HEK293 (cell line): ENCODE measurements around the gene RING1.

ENCODE experiments used
- CTCF ChIA-PET: fragments of 350-600 bp; formaldehyde crosslinking; extraction: SDS; loops from one replicate; lab custom pipeline; 2021; ENCODE audit warnings: antibody characterized with exemption; lab: Yijun Ruan, JAX
- POLR2A ChIA-PET: fragments of 300-600 bp; formaldehyde crosslinking; extraction: SDS; loops from one replicate; lab custom pipeline; 2020; ENCODE audit warnings: antibody characterized with exemption, inconsistent platforms; lab: Yijun Ruan, JAX
- H3K27ac ChIP-seq: fragments of 200-500 bp; sonication (Bioruptor generic); 2 replicates; pipeline ENCODE4 v1.5.1; 2014; ENCODE audit warnings: low read depth, low read length, control low read depth, inconsistent platforms; ENCODE audit errors: extremely low read depth
- H3K36me3 ChIP-seq, 2 experiments: fragments of 200-500 bp in 1 of 2; sonication (Bioruptor generic) in 1 of 2; 1 replicate in 1 of 2; 2 replicates in 1 of 2; pipeline ENCODE4 v1.5.1; 2014 to 2017; ENCODE audit warnings: inconsistent platforms in 2 of 2, low read length in 2 of 2; ENCODE audit not compliant: control insufficient read depth in 2 of 2, insufficient read depth in 1 of 2
- H3K4me1 ChIP-seq: fragments of 200-500 bp; sonication (Bioruptor generic); 2 replicates; pipeline ENCODE4 v1.5.1; 2014; ENCODE audit warnings: mild to moderate bottlenecking, low read length, inconsistent platforms; ENCODE audit not compliant: control insufficient read depth, insufficient read depth
- H3K4me3 ChIP-seq: 2 replicates; pipeline ENCODE4 v1.5.1; 2011; ENCODE audit warnings: low read depth, mild to moderate bottlenecking, control low read depth, low read length, moderate library complexity
- H3K9me3 ChIP-seq: fragments of 200-500 bp; sonication (Bioruptor generic); 2 replicates; pipeline ENCODE4 v1.5.1; 2014; ENCODE audit warnings: low read depth, low read length, inconsistent platforms; ENCODE audit not compliant: control insufficient read depth, insufficient read depth
- GLI4 ChIP-seq: fragments of 450-650 bp; formaldehyde crosslinking; IDR thresholded peaks from 2 replicates; pipeline ENCODE4 v1.5.1; 2016; ENCODE audit warnings: missing biosample characterization, missing genetic modification characterization
- GLIS2 ChIP-seq: fragments of 450-650 bp; formaldehyde crosslinking; IDR thresholded peaks from 2 replicates; pipeline ENCODE4 v1.5.1; 2016; ENCODE audit warnings: missing biosample characterization, missing genetic modification characterization
- IKZF3 ChIP-seq: fragments of 450-650 bp; IDR thresholded peaks from 2 replicates; pipeline ENCODE4 v1.5.0; 2018; ENCODE audit warnings: missing biosample characterization, mild to moderate bottlenecking, missing genetic modification characterization, moderate library complexity
- INSM2 ChIP-seq: fragments of 450-650 bp; formaldehyde crosslinking; IDR thresholded peaks from 2 replicates; pipeline ENCODE4 v1.5.1; 2016; ENCODE audit warnings: missing biosample characterization, missing genetic modification characterization
- KLF1 ChIP-seq: fragments of 450-650 bp; formaldehyde crosslinking; IDR thresholded peaks from 2 replicates; pipeline ENCODE4 v1.5.1; 2016; ENCODE audit warnings: missing biosample characterization, missing genetic modification characterization
- MEIS1 ChIP-seq: sonication (generic); formaldehyde crosslinking; IDR thresholded peaks from 2 replicates; pipeline ENCODE4 v1.8.1; 2022; ENCODE audit warnings: missing genetic modification reagents, mild to moderate bottlenecking, borderline replicate concordance
- RBAK ChIP-seq: fragments of 450-650 bp; formaldehyde crosslinking; IDR thresholded peaks from 2 replicates; pipeline ENCODE4 v1.5.1; 2016; ENCODE audit warnings: missing biosample characterization, missing genetic modification characterization
- TRIM28 ChIP-seq: IDR thresholded peaks from 2 replicates; pipeline ENCODE4 v1.6.1; 2011; ENCODE audit warnings: low read length, control low read depth, borderline replicate concordance
- YY2 ChIP-seq: fragments of 450-650 bp; formaldehyde crosslinking; IDR thresholded peaks from 2 replicates; pipeline ENCODE4 v1.5.1; 2016; ENCODE audit warnings: missing biosample characterization, missing genetic modification characterization
- ZBTB17 ChIP-seq: fragments of 450-650 bp; formaldehyde crosslinking; IDR thresholded peaks from 2 replicates; pipeline ENCODE4 v1.5.1; 2016; ENCODE audit warnings: missing biosample characterization, missing genetic modification characterization
- ZEB2 ChIP-seq: fragments of 450-650 bp; formaldehyde crosslinking; IDR thresholded peaks from 2 replicates; pipeline ENCODE4 v1.5.1; 2016; ENCODE audit warnings: missing biosample characterization, missing genetic modification characterization
- ZNF24 ChIP-seq: fragments of 450-650 bp; formaldehyde crosslinking; IDR thresholded peaks from 2 replicates; pipeline ENCODE4 v1.5.1; 2016; ENCODE audit warnings: missing biosample characterization, missing genetic modification characterization
- ZNF26 ChIP-seq: fragments of 450-650 bp; formaldehyde crosslinking; IDR thresholded peaks from 2 replicates; pipeline ENCODE4 v1.5.1; 2016; ENCODE audit warnings: missing biosample characterization, missing genetic modification characterization
- ZNF311 ChIP-seq: fragments of 450-650 bp; formaldehyde crosslinking; IDR thresholded peaks from 2 replicates; pipeline ENCODE4 v1.5.1; 2017; ENCODE audit warnings: missing biosample characterization, missing genetic modification characterization, borderline replicate concordance
- ZNF48 ChIP-seq: fragments of 450-650 bp; formaldehyde crosslinking; IDR thresholded peaks from 2 replicates; pipeline ENCODE4 v1.5.1; 2016; ENCODE audit warnings: missing biosample characterization, missing genetic modification characterization
- ZNF510 ChIP-seq: fragments of 450-650 bp; formaldehyde crosslinking; IDR thresholded peaks from 2 replicates; pipeline ENCODE4 v1.5.1; 2018; ENCODE audit warnings: mild to moderate bottlenecking, missing genetic modification characterization, missing biosample characterization; ENCODE audit not compliant: insufficient replicate concordance
- ZNF518A ChIP-seq: fragments of 450-650 bp; formaldehyde crosslinking; conservative IDR thresholded peaks from 2 replicates; pipeline ENCODE4 v1.5.1; 2016; ENCODE audit warnings: low read depth, missing biosample characterization, missing genetic modification characterization
- ZNF555 ChIP-seq: fragments of 450-650 bp; formaldehyde crosslinking; conservative IDR thresholded peaks from 2 replicates; pipeline ENCODE4 v1.5.1; 2017; ENCODE audit warnings: missing biosample characterization, mild to moderate bottlenecking, missing genetic modification characterization, inconsistent platforms
- ZNF654 ChIP-seq: fragments of 450-650 bp; formaldehyde crosslinking; IDR thresholded peaks from 2 replicates; pipeline ENCODE4 v1.5.1; 2016; ENCODE audit warnings: low read depth, missing biosample characterization, missing genetic modification characterization
- ZNF660 ChIP-seq: fragments of 450-650 bp; IDR thresholded peaks from 2 replicates; pipeline ENCODE4 v1.5.1; 2018; ENCODE audit warnings: missing biosample characterization, mild to moderate bottlenecking, missing genetic modification characterization
- ZNF792 ChIP-seq: fragments of 450-650 bp; formaldehyde crosslinking; IDR thresholded peaks from 2 replicates; pipeline ENCODE4 v1.5.1; 2016; ENCODE audit warnings: missing biosample characterization, missing genetic modification characterization
- ZSCAN16 ChIP-seq: fragments of 450-650 bp; formaldehyde crosslinking; IDR thresholded peaks from 2 replicates; pipeline ENCODE4 v1.5.1; 2016; ENCODE audit warnings: missing biosample characterization, missing genetic modification characterization
- TF ChIP-seq, protein P1 (sequence below): fragments of 450-650 bp; formaldehyde crosslinking; IDR thresholded peaks from 2 replicates; pipeline ENCODE4 v1.5.1; 2016; ENCODE audit warnings: missing biosample characterization, missing genetic modification characterization
- TF ChIP-seq, protein P2 (sequence below): fragments of 450-650 bp; formaldehyde crosslinking; IDR thresholded peaks from 2 replicates; pipeline ENCODE4 v1.5.1; 2016; ENCODE audit warnings: missing biosample characterization, missing genetic modification characterization, low read depth

The RING1 gene

DNA sequence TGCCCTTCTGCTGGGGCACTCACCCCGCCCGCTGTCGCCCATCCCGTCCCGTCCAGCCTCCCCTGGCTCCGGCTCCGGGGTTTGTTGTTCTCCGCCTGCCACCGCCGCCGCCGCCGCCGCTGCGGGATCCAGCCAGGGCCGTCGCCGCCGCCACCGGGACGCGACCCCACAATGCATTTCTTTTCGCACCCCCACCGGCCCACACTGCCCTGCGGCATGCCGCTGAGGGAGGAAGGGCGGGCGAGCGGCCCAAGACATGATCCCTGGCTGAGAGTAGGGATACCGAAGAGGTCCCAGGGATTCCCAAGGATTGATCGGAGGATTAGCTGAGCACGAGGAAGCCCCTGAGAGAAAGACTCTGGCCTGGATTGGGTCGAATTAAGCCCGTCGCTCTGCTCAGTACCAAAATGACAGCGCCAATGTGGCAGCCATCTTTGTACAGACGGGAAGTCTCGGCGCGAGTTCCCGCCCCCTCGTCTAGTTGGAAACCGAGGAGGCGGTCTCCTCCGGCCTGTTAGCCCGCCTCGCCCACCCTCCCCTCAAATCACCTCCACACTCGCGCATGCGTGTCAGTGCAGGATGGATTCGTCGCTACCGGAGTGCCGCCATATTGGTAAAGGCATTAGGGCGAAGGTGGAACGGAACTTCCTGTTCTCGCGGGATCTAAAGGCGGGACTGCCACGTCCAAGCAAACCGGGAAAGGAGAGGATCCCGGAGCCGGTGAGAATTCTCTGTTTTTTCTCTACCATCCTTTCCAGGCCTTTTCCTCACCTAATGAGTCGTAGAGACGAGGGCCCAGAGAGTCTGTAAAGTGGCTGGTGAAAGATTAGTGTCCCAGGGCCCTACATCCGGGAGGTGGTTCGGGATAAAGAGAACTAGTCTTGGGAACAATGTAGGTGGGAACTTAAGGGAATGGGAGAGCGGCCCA, 7.8 kb upstream of the RING1 start, which contains the start of the genes RXRB and SLC39A7 (continued):
- no peak for TF ChIP-seq GLI4 (tag by site-specific recombination)
- TF ChIP-seq KLF1 (tag by site-specific recombination), result peak; percentile 55; the same call in 1 of the 2 replicates
- no peak for TF ChIP-seq ZNF311 (tag by site-specific recombination)
- peak; percentile 57 for TF ChIP-seq ZNF518A (tag by site-specific recombination)
- no peak for TF ChIP-seq ZNF510 (tag by site-specific recombination)
- TF ChIP-seq ZNF26 (tag by site-specific recombination), result no peak
- no peak; the same call in 1 of the 2 replicates for TF ChIP-seq ZNF792 (tag by site-specific recombination)
- TF ChIP-seq TRIM28, result 0 out of 2 replicates have a peak, but pooled peaks have one; percentile 13
- TF ChIP-seq ZBTB17 (tag by site-specific recombination), result peak; percentile 96
- no peak for TF ChIP-seq RBAK
- no peak for TF ChIP-seq ZSCAN16 (tag by site-specific recombination)
- no peak for TF ChIP-seq MEIS1
- peak; percentile 73 for TF ChIP-seq INSM2
- TF ChIP-seq ZNF24 (tag by site-specific recombination), result 0 out of 2 replicates have a peak, but pooled peaks have one; percentile 50
- no peak for TF ChIP-seq ZNF654 (tag by site-specific recombination)
- no peak for TF ChIP-seq ZNF48 (tag by site-specific recombination)
- TF ChIP-seq IKZF3 (tag by site-specific recombination), result peak; percentile 88

DNA sequence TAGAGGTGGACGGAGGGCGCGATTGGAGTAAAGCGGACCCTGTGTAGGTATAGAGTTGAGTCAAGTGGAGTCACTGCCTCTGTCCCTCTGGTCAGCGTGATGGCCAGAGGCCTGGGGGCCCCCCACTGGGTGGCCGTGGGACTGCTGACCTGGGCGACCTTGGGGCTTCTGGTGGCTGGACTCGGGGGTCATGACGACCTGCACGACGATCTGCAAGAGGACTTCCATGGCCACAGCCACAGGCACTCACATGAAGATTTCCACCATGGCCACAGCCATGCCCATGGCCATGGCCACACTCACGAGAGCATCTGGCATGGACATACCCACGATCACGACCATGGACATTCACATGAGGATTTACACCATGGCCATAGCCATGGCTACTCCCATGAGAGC, 7.2 kb upstream of the RING1 start:
- POLR2A ChIA-PET, result interaction anchor here (1.0 kb wide), 1 partner anchor 48 kb away, joined by 3 read pairs; no protein-coding TSS in a partner anchor
- CTCF ChIA-PET, result interaction anchor here (0.6 kb wide), 1 partner anchor 42 kb away, joined by 3 read pairs; no protein-coding TSS in a partner anchor
- peaks cover 23% of the 10 kb centered on the region for H3K4me1 ChIP-seq
- TF ChIP-seq, protein P1, sequence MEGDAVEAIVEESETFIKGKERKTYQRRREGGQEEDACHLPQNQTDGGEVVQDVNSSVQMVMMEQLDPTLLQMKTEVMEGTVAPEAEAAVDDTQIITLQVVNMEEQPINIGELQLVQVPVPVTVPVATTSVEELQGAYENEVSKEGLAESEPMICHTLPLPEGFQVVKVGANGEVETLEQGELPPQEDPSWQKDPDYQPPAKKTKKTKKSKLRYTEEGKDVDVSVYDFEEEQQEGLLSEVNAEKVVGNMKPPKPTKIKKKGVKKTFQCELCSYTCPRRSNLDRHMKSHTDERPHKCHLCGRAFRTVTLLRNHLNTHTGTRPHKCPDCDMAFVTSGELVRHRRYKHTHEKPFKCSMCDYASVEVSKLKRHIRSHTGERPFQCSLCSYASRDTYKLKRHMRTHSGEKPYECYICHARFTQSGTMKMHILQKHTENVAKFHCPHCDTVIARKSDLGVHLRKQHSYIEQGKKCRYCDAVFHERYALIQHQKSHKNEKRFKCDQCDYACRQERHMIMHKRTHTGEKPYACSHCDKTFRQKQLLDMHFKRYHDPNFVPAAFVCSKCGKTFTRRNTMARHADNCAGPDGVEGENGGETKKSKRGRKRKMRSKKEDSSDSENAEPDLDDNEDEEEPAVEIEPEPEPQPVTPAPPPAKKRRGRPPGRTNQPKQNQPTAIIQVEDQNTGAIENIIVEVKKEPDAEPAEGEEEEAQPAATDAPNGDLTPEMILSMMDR (tag by site-specific recombination), result 0 out of 2 replicates have a peak, but pooled peaks have one; percentile 25
- TF ChIP-seq ZNF660 (tag by site-specific recombination) (no peak), ZNF555 (no peak), YY2 (peak; percentile 83), ZEB2 (tag by site-specific recombination) (no peak), GLIS2 (peak; percentile 7)
- TF ChIP-seq, protein P2, sequence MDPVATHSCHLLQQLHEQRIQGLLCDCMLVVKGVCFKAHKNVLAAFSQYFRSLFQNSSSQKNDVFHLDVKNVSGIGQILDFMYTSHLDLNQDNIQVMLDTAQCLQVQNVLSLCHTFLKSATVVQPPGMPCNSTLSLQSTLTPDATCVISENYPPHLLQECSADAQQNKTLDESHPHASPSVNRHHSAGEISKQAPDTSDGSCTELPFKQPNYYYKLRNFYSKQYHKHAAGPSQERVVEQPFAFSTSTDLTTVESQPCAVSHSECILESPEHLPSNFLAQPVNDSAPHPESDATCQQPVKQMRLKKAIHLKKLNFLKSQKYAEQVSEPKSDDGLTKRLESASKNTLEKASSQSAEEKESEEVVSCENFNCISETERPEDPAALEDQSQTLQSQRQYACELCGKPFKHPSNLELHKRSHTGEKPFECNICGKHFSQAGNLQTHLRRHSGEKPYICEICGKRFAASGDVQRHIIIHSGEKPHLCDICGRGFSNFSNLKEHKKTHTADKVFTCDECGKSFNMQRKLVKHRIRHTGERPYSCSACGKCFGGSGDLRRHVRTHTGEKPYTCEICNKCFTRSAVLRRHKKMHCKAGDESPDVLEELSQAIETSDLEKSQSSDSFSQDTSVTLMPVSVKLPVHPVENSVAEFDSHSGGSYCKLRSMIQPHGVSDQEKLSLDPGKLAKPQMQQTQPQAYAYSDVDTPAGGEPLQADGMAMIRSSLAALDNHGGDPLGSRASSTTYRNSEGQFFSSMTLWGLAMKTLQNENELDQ (tag by site-specific recombination), result no peak

More for the DNA sequence above, 7.2 kb upstream of the RING1 start:
- Histone ChIP-seq H3K27ac (peak overlapping the region; percentile 98), H3K36me3 (peaks cover 9 to 41% of the 10 kb centered on the region in 2 experiments; a peak in 2 of 3 replicates), H3K9me3 (no peaks in the 10 kb centered on the region), H3K4me3 (peak overlapping the region; percentile 75)
